Smooth muscle cell of the brain vasculature (primary cell): ENCODE data around the gene TMEM139.

Experiments
- DNase-seq: peaks from one replicate; pipeline ENCODE4 v3.0.0-alpha.2; 2012; ENCODE audit warnings: low read depth, low spot score

TMEM139 gene

DNA sequence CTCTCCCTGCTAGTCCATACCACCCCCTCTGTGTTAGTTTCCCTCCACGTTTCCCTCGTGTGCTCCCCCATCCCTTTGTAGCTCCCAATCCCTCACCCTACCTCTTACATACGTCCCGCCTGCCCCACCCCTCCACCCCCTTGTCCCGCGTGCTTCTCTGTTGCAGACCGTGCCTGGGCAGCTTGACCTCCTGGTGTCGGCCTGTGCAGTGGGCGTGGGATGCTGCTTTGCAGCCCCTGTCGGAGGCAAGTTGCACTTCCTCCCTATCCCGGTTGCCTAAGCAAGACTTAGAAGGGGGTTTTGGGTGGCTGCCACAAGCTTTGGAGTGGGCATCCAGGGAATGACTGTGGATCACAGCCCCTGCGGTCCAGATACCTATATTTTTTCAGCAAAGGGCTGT lies 38.9 kb downstream of the TMEM139 start:
- no peak for DNase-seq

DNA sequence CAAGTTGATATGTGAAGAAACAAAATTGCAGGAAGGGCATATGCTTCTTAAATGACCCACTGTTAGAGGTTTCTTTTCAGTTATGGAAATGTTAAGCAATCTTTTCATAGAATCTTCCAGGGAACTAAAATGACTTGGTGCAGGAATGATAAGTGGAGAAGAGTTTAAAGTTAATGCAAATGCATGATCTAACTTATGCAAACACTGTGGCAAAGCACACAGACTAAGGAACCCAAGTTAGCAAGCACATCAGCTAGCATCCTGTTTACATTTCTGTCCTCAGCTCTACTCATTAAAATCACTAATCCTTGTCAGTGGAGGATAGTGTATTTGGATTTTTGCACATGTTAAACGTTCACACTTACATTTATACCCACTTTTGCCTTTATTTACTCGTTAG lies 40.5 kb downstream of the TMEM139 start:
- no peak for DNase-seq

DNA sequence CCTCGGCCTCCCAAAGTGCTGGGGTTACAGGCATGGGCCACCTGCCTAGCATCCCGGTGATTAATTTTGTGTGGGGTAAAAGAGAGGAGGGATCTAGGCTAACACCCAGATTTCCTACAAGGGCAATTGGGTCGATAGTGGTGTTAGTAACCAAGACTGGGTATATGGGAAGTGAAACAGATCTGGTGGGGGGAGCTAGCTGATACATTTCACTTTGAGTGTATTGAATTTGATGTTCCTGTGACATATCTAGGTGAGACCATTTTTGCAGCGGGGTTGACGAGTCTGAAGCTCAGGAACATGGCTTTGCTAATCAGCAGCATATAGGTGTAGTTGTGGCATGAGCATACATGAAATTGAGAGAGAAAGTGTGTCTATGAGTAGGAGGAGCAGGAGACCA lies 43.1 kb downstream of the TMEM139 start:
- no peak for DNase-seq

GRCh38 chr7:143329471-143330170 lies 44.9 kb downstream of the TMEM139 start:
- DNase-seq = no peak

GRCh38 chr7:143331179-143331801 lies 46.5 kb downstream of the TMEM139 start:
- peak; percentile 41 for DNase-seq

DNA sequence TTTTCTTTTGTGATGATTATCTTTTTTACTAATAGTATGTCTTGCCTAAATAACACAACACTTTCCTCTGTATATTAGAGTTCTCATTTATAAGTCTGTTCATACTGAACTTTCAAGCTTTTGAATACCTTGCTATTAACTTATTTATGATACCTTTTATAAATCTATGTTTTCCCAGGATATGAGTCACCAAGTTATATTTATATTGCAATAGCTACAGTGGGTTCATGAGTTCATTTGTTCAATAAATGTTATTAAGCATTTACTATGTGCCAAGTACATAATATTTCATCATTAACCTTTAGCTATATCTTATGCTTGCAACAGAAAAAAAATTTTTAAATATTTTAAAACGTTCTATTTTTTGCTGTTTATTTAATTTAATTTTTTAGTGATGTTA lies 49.5 kb downstream of the TMEM139 start:
- no peak for DNase-seq

DNA sequence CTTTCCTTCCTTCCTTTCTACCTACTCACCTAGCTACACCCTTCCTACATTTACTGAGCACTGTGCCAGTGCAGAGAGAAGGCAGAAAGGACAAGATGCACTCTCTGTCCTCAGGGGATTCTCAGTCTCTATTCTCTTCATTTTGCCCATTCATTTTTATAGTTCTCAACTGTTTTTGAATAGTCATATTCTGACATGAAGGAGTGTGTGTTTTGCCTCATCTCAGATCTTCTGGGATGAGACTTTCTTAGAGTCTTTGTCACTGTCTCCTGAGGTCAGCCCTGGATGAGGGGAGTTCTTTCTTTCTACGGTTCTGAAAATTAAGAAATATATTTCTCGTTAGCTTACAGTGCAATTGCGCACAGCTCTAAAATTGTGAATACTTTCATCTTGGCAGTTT lies 52.5 kb downstream of the TMEM139 start:
- DNase-seq = no peak
